ENCODE measurements around the gene KAT14.
"Not testable (repeated sequence)": the region's sequence is repeated elsewhere in the genome, so short reads cannot be mapped to it uniquely, and the experiment has no call there.

KAT14 gene, protein sequence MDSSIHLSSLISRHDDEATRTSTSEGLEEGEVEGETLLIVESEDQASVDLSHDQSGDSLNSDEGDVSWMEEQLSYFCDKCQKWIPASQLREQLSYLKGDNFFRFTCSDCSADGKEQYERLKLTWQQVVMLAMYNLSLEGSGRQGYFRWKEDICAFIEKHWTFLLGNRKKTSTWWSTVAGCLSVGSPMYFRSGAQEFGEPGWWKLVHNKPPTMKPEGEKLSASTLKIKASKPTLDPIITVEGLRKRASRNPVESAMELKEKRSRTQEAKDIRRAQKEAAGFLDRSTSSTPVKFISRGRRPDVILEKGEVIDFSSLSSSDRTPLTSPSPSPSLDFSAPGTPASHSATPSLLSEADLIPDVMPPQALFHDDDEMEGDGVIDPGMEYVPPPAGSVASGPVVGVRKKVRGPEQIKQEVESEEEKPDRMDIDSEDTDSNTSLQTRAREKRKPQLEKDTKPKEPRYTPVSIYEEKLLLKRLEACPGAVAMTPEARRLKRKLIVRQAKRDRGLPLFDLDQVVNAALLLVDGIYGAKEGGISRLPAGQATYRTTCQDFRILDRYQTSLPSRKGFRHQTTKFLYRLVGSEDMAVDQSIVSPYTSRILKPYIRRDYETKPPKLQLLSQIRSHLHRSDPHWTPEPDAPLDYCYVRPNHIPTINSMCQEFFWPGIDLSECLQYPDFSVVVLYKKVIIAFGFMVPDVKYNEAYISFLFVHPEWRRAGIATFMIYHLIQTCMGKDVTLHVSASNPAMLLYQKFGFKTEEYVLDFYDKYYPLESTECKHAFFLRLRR

GRCh38 chr20:18137412-18138265, at the start of gene KAT14, which contains the start of gene PET117:
TSS of gene KAT14 (plus strand) at chr20:18137863. CDS start at chr20:18142661, 4,798 bp downstream.
TSS of gene PET117 (plus strand) at chr20:18137863. CDS start at chr20:18137956, 93 bp downstream.
- Histone ChIP-seq H3K9me3 (ENCODE audit: severe bottlenecking) (no peaks in the 10 kb centered on the region), H3K27ac (peak within 1 kb of the TSS; percentile 98), H3K36me3 (peaks cover 18% of the 10 kb centered on the region), H3K4me3 (ENCODE audit: low read depth, low read length) (peak within 1 kb of the TSS; percentile 84), H3K27me3 (ENCODE audit: insufficient read depth, low read depth, severe bottlenecking) (no peaks in the 10 kb centered on the region)
- TF ChIP-seq, protein P1, sequence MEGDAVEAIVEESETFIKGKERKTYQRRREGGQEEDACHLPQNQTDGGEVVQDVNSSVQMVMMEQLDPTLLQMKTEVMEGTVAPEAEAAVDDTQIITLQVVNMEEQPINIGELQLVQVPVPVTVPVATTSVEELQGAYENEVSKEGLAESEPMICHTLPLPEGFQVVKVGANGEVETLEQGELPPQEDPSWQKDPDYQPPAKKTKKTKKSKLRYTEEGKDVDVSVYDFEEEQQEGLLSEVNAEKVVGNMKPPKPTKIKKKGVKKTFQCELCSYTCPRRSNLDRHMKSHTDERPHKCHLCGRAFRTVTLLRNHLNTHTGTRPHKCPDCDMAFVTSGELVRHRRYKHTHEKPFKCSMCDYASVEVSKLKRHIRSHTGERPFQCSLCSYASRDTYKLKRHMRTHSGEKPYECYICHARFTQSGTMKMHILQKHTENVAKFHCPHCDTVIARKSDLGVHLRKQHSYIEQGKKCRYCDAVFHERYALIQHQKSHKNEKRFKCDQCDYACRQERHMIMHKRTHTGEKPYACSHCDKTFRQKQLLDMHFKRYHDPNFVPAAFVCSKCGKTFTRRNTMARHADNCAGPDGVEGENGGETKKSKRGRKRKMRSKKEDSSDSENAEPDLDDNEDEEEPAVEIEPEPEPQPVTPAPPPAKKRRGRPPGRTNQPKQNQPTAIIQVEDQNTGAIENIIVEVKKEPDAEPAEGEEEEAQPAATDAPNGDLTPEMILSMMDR (IDR thresholded peaks at IDR 0.05; ENCODE audit: low read depth, low read length), result no peak
- DNase-seq, result peak; percentile 93

DNA sequence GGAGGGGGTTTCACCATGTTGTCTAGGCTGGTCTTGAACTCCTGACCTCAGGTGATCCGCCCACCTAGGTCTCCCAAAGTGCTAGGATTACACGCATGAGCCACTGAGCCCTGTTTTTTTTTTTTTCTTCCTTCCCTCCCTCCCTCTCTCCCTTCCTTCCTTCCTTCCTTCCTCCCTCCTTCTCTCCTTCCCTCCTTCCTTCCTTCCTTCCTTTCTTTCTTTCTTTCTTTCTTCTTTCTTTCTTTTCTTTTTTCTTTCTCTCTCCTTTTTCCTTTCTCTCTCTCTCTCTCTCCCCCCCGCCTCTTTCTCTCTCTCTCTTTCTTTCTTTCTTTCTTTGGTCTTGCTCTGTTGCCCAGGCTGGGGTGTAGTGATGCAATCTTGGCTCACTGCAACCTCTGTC, 49.4 kb upstream of the KAT14 start:
- H3K27ac ChIP-seq; H3K36me3 ChIP-seq; H3K4me3 ChIP-seq (ENCODE audit: low read depth, low read length); H3K9me3 ChIP-seq (ENCODE audit: severe bottlenecking); H3K27me3 ChIP-seq (ENCODE audit: insufficient read depth, low read depth, severe bottlenecking); DNase-seq: not testable (repeated sequence)

DNA sequence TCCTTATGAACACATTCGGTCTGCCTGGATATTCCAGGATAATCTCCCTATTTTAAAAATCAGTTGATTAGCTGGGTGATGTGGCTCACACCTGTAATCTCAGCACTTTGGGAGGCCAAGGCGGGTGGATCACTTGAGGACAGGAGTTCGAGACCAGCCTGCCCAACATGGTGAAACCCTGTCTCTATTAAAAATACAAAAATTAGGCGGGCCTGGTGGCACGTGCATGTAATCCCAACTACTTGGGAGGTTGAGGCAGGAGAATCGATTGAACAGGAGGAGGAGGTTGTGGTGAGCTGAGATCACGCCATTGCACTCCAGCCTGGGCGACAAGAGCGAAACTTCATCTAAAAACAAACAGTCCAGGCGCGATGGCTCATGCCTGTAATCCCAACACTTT, 48.8 kb upstream of the KAT14 start:
- H3K27ac ChIP-seq; H3K4me3 ChIP-seq (ENCODE audit: low read depth, low read length); H3K27me3 ChIP-seq (ENCODE audit: insufficient read depth, low read depth, severe bottlenecking); H3K36me3 ChIP-seq; H3K9me3 ChIP-seq (ENCODE audit: severe bottlenecking); DNase-seq: not testable (repeated sequence)

- no peak for DNase-seq
- no peak overlapping the region for H3K4me3 ChIP-seq (ENCODE audit: low read depth, low read length)
- TF ChIP-seq, protein P1 (IDR thresholded peaks at IDR 0.05; ENCODE audit: low read depth, low read length), result no peak
- no peak overlapping the region for H3K27ac ChIP-seq
- no peaks in the 10 kb centered on the region for H3K36me3 ChIP-seq
- no peaks in the 10 kb centered on the region for H3K27me3 ChIP-seq (ENCODE audit: insufficient read depth, low read depth, severe bottlenecking)
- H3K9me3 ChIP-seq (ENCODE audit: severe bottlenecking), result no peaks in the 10 kb centered on the region
These were observed 47.6 kb upstream of the KAT14 start for GRCh38 chr20:18090044-18090443.

- Histone ChIP-seq H3K27me3 (ENCODE audit: insufficient read depth, low read depth, severe bottlenecking) (no peaks in the 10 kb centered on the region), H3K4me3 (ENCODE audit: low read depth, low read length) (no peak overlapping the region), H3K27ac (no peak overlapping the region), H3K36me3 (no peaks in the 10 kb centered on the region), H3K9me3 (ENCODE audit: severe bottlenecking) (no peaks in the 10 kb centered on the region)
- no peak for DNase-seq
- TF ChIP-seq, protein P1 (IDR thresholded peaks at IDR 0.05; ENCODE audit: low read depth, low read length), result no peak
These were observed 47.2 kb upstream of the KAT14 start for GRCh38 chr20:18090477-18090876.

DNA sequence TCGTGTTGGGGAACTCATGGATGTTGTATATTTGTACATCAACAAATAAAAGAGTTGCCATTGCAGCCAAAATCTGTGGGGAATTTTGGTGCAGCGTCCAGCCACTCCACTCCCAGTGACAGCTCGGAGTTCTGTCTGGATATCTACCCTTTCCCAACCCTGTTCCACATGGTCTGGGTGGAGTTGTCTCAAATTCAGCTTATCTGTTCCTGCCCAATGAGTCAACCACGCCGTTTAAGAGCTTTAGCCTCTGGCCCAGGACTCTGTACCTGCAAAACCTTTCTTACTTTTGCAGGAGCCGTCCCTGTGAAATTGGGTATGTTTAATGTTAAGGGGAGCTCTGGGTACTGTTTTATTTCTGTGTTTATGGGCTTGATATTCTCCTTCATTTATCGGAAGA, 46.0 kb upstream of the KAT14 start:
- Histone ChIP-seq H3K36me3 (no peaks in the 10 kb centered on the region), H3K4me3 (ENCODE audit: low read depth, low read length) (no peak overlapping the region), H3K27me3 (ENCODE audit: insufficient read depth, low read depth, severe bottlenecking) (no peaks in the 10 kb centered on the region), H3K9me3 (ENCODE audit: severe bottlenecking) (no peaks in the 10 kb centered on the region), H3K27ac (no peak overlapping the region)
- DNase-seq, result no peak
- TF ChIP-seq, protein P1 (IDR thresholded peaks at IDR 0.05; ENCODE audit: low read depth, low read length), result no peak
